ENCODE measurements around the gene CREBL2. TPM values are rescaled to one million over a fixed set of nuclear protein-coding genes. Genes with fewer than 3 reads are reported as not detected.

The CREBL2 gene
- total and polyA plus RNA-seq, 10 of the 15 experiments (the other 5 are each of a cell fraction or from before 2014, with no cell fraction given), result 4.6 to 19.1 (median 13.5) TPM

DNA sequence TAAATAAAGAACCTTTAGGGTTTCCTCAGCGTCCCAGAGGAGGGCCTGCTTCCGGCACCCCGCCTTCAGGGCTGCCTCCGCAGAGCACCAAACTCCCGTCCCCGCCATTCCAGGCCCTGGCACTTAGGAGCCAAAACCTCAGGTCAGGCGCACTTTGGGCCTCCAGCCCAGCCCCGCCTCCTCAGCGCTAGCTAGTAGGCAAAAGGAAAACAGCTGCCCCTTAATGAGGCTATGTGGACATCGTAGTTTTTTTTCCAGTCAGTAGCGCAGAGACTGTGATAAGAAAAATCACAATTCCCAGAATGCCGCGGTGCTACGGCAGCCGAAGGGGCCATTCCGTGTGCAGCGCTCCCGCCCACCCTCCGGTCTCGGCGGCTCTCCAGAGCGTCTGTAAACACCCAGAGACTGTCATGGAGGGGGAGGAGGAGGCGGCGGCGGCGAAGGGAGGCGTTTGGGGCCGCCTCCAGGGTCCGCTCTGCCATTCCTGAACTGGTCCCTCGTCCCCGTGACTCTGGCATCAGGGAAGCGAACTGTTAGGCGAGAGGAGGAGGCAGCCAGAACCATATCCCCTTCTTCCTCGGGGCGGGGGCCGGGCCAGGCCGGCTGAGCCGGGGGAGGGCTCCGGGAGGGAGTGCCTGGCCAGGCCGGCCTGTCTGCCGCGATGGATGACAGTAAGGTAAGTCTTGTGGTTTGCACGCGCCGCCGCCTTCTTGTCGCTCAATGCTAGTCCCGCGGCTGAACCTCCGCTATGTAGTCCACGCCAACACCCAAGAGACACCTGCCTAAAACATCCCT, at the start of gene CREBL2 (continued):
- peak; percentile 81; the same call in 1 of the 2 replicates for TF ChIP-seq CBX5 (IDR thresholded peaks at IDR 0.05; ENCODE audit: low read depth)
- no peak for TF ChIP-seq NFYB (IDR thresholded peaks at IDR 0.05; ENCODE audit: insufficient read depth, low read depth, low read length)
- TF ChIP-seq TARDBP (IDR thresholded peaks at IDR 0.05; ENCODE audit: borderline replicate concordance), result peak; percentile 86
- TF ChIP-seq WRNIP1 (IDR thresholded peaks at IDR 0.05; ENCODE audit: borderline replicate concordance, low read depth, low read length), result no peak
- no peak for TF ChIP-seq HDGF (IDR thresholded peaks at IDR 0.05)
- TF ChIP-seq POLR2A (IDR thresholded peaks at IDR 0.05; ENCODE audit: low read depth, low read length), result peak; percentile 92
- 0 out of 2 replicates have a peak, but pooled peaks have one; percentile 48 for TF ChIP-seq RB1 (IDR thresholded peaks at IDR 0.05; ENCODE audit: borderline replicate concordance)
- TF ChIP-seq POU2F2 (IDR thresholded peaks at IDR 0.05; ENCODE audit: borderline replicate concordance, low read depth, low read length), result peak; percentile 30; the same call in 2 of the 3 replicates
- peak; percentile 52; the same call in 1 of the 2 replicates for TF ChIP-seq TCF12 (IDR thresholded peaks at IDR 0.05; ENCODE audit: low read depth, low read length)
- peak; percentile 63 for TF ChIP-seq CHD2 (IDR thresholded peaks at IDR 0.05; ENCODE audit: borderline replicate concordance, low read depth, low read length)
- TF ChIP-seq NFIC (IDR thresholded peaks at IDR 0.05; ENCODE audit: low read depth, low read length), result 0 out of 2 replicates have a peak, but pooled peaks have one; percentile 42
- 0 out of 2 replicates have a peak, but pooled peaks have one; percentile 30 for TF ChIP-seq RCOR1 (conservative IDR thresholded peaks at IDR 0.05; ENCODE audit: low read depth, low read length)
- TF ChIP-seq, protein P1, sequence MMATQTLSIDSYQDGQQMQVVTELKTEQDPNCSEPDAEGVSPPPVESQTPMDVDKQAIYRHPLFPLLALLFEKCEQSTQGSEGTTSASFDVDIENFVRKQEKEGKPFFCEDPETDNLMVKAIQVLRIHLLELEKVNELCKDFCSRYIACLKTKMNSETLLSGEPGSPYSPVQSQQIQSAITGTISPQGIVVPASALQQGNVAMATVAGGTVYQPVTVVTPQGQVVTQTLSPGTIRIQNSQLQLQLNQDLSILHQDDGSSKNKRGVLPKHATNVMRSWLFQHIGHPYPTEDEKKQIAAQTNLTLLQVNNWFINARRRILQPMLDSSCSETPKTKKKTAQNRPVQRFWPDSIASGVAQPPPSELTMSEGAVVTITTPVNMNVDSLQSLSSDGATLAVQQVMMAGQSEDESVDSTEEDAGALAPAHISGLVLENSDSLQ (IDR thresholded peaks at IDR 0.05), result peak; percentile 76
- TF ChIP-seq BHLHE40 (IDR thresholded peaks at IDR 0.05; ENCODE audit: borderline replicate concordance in 1 of 2, low read depth in 2 of 2, low read length in 1 of 2), result peak; percentile 47 to 49; a peak in 2 of 4 replicates
- TF ChIP-seq GABPA (IDR thresholded peaks at IDR 0.05; ENCODE audit: low read depth), result peak; percentile 34; the same call in 1 of the 2 replicates
- TF ChIP-seq SP1 (IDR thresholded peaks at IDR 0.05; ENCODE audit: low read depth, low read length), result peak; percentile 44
- peak; percentile 76 to 81 for TF ChIP-seq IKZF2 (IDR thresholded peaks at IDR 0.05)
- TF ChIP-seq ZNF207 (IDR thresholded peaks at IDR 0.05; ENCODE audit: borderline replicate concordance), result peak; percentile 90; the same call in 1 of the 2 replicates
- TF ChIP-seq KLF5 (IDR thresholded peaks at IDR 0.05; ENCODE audit: partially characterized antibody), result peak; percentile 74
- peak; percentile 34; the same call in 1 of the 2 replicates for TF ChIP-seq BACH1 (IDR thresholded peaks at IDR 0.05; ENCODE audit: borderline replicate concordance)
- TF ChIP-seq SMARCA5 (IDR thresholded peaks at IDR 0.05), result peak; percentile 38; the same call in 1 of the 2 replicates
- no peak for TF ChIP-seq ZNF24 (IDR thresholded peaks at IDR 0.05)
- TF ChIP-seq MEF2B (IDR thresholded peaks at IDR 0.05; ENCODE audit: partially characterized antibody, poor library complexity, severe bottlenecking), result peak; percentile 49
- no peak for TF ChIP-seq YBX1 (IDR thresholded peaks at IDR 0.05)
- TF ChIP-seq MTA2 (IDR thresholded peaks at IDR 0.05; ENCODE audit: low read depth), result 0 out of 2 replicates have a peak, but pooled peaks have one; percentile 34
- TF ChIP-seq GATAD2B (conservative IDR thresholded peaks at IDR 0.05; ENCODE audit: low read depth), result peak; percentile 12; the same call in 1 of the 2 replicates
- 0 out of 2 replicates have a peak, but pooled peaks have one; percentile 34 for TF ChIP-seq ESRRA (IDR thresholded peaks at IDR 0.05; ENCODE audit: low read length)
- TF ChIP-seq SMAD5 (IDR thresholded peaks at IDR 0.05; ENCODE audit: low read depth), result 0 out of 2 replicates have a peak, but pooled peaks have one; percentile 26
- peak in 1 of 2 experiments; percentile 84; a peak in 2 of 3 replicates for TF ChIP-seq EGR1 (IDR thresholded peaks at IDR 0.05; ENCODE audit: borderline replicate concordance in 1 of 2, low read depth in 2 of 2, low read length in 2 of 2)
- TF ChIP-seq SMC3 (IDR thresholded peaks at IDR 0.05; ENCODE audit: borderline replicate concordance, low read length), result peak; percentile 25; the same call in 1 of the 2 replicates
- peak; percentile 91; the same call in 1 of the 2 replicates for TF ChIP-seq NBN (IDR thresholded peaks at IDR 0.05)
- peak; percentile 96 for TF ChIP-seq IKZF1 (conservative IDR thresholded peaks at IDR 0.05)

Measured in GM12878 (cell line).